Activated CD4-positive, alpha-beta T cell treated with anti-CD3 and anti-CD28 coated beads, Interleukin-2, Interleukin-6, amounts not matched to agents 100 ng/mL and 50 ng/mL, durations not matched to agents 16 hours and 8 hours (primary cell): Measurements from ENCODE around the gene PSMD13.

ENCODE experiments used
- DNase-seq: peaks from one replicate; pipeline ENCODE4 v3.0.0-alpha.2; 2020

Gene PSMD13

DNA sequence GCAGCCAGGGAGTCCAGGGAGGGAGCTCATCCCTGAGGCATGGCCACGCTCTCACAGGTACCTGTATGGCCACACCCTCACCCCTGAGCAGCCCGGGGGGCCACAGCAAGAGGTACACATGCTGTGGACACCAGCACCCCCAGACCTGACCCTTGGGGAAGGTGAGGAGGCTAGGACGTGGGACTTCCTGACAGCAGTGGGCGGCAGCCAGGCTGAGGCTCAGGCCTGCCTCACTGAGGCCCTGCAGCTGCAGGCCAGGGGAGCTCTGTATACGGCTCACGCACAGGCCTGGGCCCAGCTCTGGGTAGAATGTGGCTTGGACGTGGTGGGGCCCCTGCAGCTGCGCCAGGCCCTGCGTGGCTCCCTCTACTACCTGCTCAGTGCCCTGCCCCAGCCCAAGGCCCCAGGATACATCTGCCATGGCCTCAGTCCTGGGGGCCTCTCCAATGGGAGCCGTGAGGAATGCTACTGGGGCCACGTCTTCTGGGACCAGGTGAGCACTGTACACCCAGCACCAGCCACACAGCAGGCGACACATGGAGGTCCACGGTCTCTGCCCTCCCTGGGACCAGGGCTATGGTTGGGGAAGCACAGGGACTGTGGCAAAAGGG is 54.0 kb downstream of the PSMD13 start:
- no peak for DNase-seq

DNA sequence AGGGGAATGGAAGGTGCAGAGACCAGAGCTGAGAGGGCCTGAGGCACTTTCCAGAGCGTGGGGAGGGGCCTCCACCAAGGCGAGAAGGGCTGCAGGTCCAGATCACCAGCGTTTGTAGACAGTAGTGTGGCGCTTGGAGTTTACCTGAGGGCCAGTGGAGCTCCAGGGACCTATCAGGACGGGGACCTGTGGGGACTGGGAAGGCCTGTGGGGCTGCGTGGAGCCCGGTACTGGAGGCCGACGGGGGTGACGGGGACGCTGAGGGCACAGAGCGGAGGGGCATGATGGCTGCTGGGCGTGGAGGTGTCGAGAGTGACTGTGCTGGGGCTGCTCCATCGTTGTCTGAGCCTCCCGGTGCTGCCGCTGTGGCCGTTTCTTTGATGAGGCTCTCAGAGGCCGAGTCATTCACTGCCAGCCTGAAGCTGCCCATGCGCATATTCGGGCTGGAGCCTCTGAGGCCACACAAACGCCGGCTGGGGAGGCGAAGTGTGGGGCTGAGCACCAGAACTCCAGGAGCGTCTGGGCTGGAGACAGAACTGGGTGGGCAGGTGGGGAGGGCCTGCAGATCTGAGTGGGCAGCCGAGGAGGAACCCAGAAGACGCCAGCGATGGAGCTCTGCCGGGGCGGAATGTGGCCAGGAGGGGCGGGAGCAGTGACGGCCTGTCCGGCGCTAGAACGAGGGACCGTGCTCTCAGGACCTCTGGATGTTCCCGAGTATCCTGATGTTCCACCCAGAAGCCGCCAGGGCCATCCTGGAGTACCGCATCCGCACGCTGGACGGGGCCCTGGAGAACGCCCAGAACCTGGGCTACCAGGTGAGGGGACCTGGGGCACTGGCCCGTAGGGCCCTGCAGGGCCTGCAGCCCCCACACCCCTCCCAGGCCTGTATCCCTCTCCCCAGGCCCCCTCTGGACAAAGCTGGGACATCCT is 54.8 kb downstream of the PSMD13 start:
- DNase-seq = no peak

- DNase-seq = no peak
These were observed 55.7 kb downstream of the PSMD13 start for GRCh38 chr11:292211-293121.

- no peak for DNase-seq
These were observed 56.6 kb downstream of the PSMD13 start for GRCh38 chr11:293271-293851.

DNA sequence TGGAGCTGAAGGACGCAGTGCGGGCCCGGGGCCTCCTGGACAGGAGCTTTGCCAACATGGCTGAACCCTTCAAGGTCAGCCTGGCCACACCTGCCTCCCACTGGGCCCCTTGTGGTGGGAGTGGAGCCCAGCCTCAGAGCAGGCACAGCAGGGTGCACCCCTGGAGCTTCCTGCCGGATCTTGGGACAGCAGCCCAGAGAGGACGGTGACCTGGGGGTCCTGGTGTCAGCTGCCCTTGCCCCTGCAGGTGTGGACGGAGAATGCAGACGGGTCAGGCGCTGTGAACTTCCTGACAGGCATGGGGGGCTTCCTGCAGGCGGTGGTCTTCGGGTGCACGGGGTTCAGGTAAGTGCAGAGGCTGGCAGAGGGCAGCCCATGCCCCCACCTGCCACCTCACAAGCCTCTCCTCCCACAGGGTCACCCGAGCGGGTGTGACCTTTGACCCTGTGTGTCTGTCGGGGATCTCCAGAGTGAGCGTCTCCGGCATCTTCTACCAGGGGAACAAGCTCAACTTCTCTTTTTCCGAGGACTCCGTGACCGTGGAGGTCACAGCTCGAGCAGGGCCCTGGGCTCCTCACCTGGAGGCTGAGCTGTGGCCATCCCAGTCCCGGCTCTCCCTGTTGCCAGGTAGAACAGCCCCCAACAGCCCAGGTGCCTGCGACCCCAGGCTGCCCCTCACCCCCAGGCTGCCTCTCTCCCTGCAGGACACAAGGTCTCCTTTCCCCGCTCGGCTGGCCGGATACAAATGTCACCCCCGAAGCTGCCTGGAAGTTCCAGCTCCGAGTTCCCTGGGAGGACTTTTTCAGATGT is 57.3 kb downstream of the PSMD13 start:
- no peak for DNase-seq

- no peak for DNase-seq
These were observed 58.0 kb downstream of the PSMD13 start for GRCh38 chr11:294780-295179.

GRCh38 chr11:295351-296170 is 58.8 kb downstream of the PSMD13 start:
- no peak for DNase-seq

- no peak for DNase-seq
These were observed 59.6 kb downstream of the PSMD13 start for GRCh38 chr11:296171-297050.

GRCh38 chr11:297051-297585 is 60.3 kb downstream of the PSMD13 start:
- DNase-seq = no peak

DNA sequence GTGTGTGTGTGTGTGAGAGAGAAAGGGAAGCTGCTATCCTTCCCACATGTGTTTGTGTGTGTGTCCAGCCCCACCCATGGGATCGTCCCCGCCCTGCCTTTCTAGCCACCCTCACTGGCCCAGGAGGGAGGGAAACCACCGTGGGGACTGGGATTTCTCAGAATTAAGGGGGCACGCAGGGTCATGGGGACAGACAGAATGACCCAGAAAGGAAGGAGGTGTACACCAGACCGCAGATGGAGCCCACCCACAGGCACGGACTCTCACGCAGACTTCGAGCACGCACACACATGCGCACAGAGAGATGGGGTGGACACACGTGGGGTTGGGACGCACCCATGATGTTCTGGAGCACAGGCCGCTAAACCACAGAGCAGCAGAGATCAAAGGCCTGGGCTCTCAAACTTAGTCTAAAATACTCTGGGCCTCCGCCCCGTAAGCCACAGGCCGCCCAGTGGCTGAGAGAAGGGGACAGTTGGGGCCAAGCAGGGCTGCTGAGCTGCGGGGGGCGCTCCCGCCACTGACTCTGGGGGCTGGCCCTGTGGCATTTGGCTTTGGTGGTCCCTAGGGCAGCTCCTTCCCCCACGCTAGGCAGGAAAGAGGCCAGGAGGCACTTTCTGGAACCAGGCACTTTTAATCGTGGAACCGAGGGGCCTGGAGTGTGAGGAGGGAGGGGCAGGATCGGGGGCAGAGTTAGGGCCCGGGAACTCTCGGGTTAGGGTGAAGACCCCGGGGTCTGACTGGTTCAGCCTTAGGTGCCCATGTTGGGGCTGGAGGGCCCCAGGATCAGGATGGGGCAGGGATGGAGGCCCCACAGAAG is 61.0 kb downstream of the PSMD13 start:
- DNase-seq = no peak

DNA sequence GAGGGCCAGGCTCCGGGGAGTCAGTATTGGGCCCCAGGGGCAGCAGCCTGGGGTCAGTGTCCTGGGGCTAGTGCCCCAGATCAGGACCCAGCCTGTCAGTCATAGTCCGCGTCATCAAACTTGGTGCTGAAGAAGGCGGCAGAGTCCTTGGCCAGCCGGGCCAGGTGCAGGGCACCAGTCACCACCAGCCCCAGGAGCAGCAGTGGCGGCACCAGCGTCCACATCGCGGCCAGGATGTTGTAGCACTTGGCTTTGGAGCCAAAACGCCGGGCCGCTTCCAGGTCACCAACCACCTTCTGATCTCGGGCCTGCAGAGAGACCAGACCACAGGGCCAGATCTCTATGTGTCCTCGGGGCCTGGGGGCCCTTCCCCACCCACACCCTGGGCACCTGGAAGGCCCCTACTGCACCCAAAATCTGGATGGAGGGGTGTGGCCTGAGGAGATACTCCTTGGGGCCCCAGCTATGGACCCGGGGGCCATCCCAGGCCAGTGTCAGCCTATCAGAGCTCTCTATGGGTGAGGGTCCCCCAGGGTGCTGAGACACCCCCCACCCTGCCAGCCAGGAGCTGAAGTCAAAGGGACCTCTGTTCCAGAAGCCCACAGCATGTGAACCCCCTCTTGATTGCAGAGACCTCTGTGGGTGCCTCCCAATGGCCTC is 61.8 kb downstream of the PSMD13 start:
- DNase-seq = no peak

GRCh38 chr11:299081-299891 is 62.5 kb downstream of the PSMD13 start, which contains the start of gene IFITM5:
IFITM5 (minus strand) TSS chr11:299526; CDS start chr11:299490, 36 bp downstream.
- DNase-seq = no peak

- no peak for DNase-seq
These were observed 63.4 kb downstream of the PSMD13 start for GRCh38 chr11:299951-300735.
